PC-9 (cell line): ENCODE results near the gene ALG14.

Source experiments
- EZH2 ChIP-seq: fragments of 200-600 bp; sonication (generic); IDR thresholded peaks from 2 replicates; pipeline ENCODE4 v1.8.0; 2017; ENCODE audit warnings: antibody characterized with exemption, low read depth
- TF ChIP-seq, protein P1 (sequence below): fragments of 200-600 bp; sonication (generic); conservative IDR thresholded peaks from 2 replicates; pipeline ENCODE4 v1.6.1; 2017; ENCODE audit warnings: mixed run types, antibody characterized with exemption, mild to moderate bottlenecking, moderate library complexity

DNA sequence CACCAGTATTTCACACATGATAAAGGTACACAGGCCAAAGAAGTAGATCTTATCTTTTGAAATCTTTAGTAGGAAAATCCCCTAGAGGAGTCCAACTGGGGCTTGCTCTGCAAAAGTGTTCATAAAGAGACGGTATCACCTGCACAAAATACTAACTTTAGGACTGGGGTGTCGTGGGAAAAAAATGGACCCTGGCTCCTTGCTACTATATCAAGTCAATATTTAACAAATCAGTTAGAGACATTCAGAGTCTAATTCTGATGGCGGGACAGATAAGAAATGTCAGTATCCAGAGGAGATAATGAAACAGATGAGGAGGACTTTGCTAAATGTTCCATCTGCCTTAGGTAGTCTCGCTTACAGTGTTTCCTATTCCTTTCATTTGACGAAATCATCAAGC lies 120.2 kb downstream of the ALG14 start:
- TF ChIP-seq, protein P1, sequence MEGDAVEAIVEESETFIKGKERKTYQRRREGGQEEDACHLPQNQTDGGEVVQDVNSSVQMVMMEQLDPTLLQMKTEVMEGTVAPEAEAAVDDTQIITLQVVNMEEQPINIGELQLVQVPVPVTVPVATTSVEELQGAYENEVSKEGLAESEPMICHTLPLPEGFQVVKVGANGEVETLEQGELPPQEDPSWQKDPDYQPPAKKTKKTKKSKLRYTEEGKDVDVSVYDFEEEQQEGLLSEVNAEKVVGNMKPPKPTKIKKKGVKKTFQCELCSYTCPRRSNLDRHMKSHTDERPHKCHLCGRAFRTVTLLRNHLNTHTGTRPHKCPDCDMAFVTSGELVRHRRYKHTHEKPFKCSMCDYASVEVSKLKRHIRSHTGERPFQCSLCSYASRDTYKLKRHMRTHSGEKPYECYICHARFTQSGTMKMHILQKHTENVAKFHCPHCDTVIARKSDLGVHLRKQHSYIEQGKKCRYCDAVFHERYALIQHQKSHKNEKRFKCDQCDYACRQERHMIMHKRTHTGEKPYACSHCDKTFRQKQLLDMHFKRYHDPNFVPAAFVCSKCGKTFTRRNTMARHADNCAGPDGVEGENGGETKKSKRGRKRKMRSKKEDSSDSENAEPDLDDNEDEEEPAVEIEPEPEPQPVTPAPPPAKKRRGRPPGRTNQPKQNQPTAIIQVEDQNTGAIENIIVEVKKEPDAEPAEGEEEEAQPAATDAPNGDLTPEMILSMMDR = no peak
- no peak for TF ChIP-seq EZH2
